BJ (cell line): ENCODE results near the gene CEP162. TPM values are rescaled to one million over a fixed set of nuclear protein-coding genes. Genes with fewer than 3 reads are reported as not detected.

Experiments used
- CTCF ChIA-PET: fragments of 350-600 bp; formaldehyde crosslinking; extraction: SDS; loops from one replicate; lab custom pipeline; 2021; ENCODE audit warnings: antibody characterized with exemption, inconsistent platforms; lab: Yijun Ruan, JAX
- POLR2A ChIA-PET: fragments of 300-600 bp; sonication (Branson Sonifier 250); formaldehyde crosslinking; extraction: SDS; loops from one replicate; lab custom pipeline; 2021; ENCODE audit warnings: antibody characterized with exemption; lab: Charles Lee
- DNase-seq: peaks from one replicate; pipeline ENCODE4 v3.0.0-alpha.2; 2011; ENCODE audit warnings: low read depth
- H3K27me3 ChIP-seq: 2 replicates; pipeline ENCODE4 v1.6.0; 2011; ENCODE audit warnings: low read length; ENCODE audit not compliant: control insufficient read depth, insufficient read depth
- H3K36me3 ChIP-seq: 2 replicates; pipeline ENCODE4 v1.5.1; 2011; ENCODE audit warnings: low read length; ENCODE audit not compliant: control insufficient read depth, insufficient read depth
- H3K4me3 ChIP-seq: 2 replicates; pipeline ENCODE4 v1.5.1; 2011; ENCODE audit warnings: low read depth, mild to moderate bottlenecking, control low read depth, low read length
- CTCF ChIP-seq: IDR thresholded peaks from 2 replicates; pipeline ENCODE4 v1.5.1; 2011; ENCODE audit warnings: low read depth, mild to moderate bottlenecking, control low read depth, inconsistent platforms, low read length, moderate library complexity; ENCODE audit not compliant: insufficient read depth
- polyA plus RNA-seq: library from polyadenylated mRNA; depleted of rRNA; stranded (reverse); fragments of >200 nt; gene quantifications from 2 replicates; pipeline ENCODE4 v1.2.3, GENCODE V29; 2011; rRNA removed

The CEP162 gene
- polyA plus RNA-seq, 1 experiment, result 0.75 TPM

GRCh38 chr6:84078335-84078734, 149.1 kb downstream of the CEP162 start:
- DNase-seq, result no peak
- POLR2A ChIA-PET, result no interaction called here
- CTCF ChIA-PET, result no interaction called here

GRCh38 chr6:84077645-84078044, 149.8 kb downstream of the CEP162 start:
- Histone ChIP-seq H3K27me3 (no peaks in the 10 kb centered on the region), H3K36me3 (no peaks in the 10 kb centered on the region), H3K4me3 (no peak overlapping the region)
- DNase-seq, result no peak
- ChIA-PET POLR2A (no interaction called here), CTCF (no interaction called here)
- TF ChIP-seq CTCF, result no peak

More at GRCh38 chr6:84078335-84078734, 149.1 kb downstream of the CEP162 start:
- no peak for TF ChIP-seq CTCF
- H3K36me3 ChIP-seq, result no peaks in the 10 kb centered on the region
- no peak overlapping the region for H3K4me3 ChIP-seq
- no peaks in the 10 kb centered on the region for H3K27me3 ChIP-seq

- no peaks in the 10 kb centered on the region for H3K36me3 ChIP-seq
- CTCF ChIA-PET, result interaction anchor here (0.8 kb wide), 1 partner anchor 27 kb away, joined by 3 read pairs; no protein-coding TSS in a partner anchor
- H3K27me3 ChIP-seq, result no peaks in the 10 kb centered on the region
- no peak for TF ChIP-seq CTCF
- POLR2A ChIA-PET, result no interaction called here
- no peak for DNase-seq
- H3K4me3 ChIP-seq, result no peak overlapping the region
Measured at GRCh38 chr6:84074988-84075781, 152.3 kb downstream of the CEP162 start.

Other genes with a start within 250 kb of the CEP162 start
- 0.16 and 0.26 TPM in 2 replicates for gene MRAP2, start 193.9 kb downstream of the CEP162 start, polyA plus RNA-seq